NCI-H187 (cell line): ENCODE measurements around the gene FAM13A.
"Not testable (repeated sequence)": the region's sequence is repeated elsewhere in the genome, so short reads cannot be mapped to it uniquely, and the experiment has no call there.

Experiments
- DNase-seq, 2 experiments: peaks; one replicate each; lab custom pipeline; 2025; lab: John Stamatoyannopoulos, UW

Gene FAM13A

GRCh38 chr4:88897752-88898151 lies 159.2 kb downstream of the FAM13A start:
- no peak for DNase-seq

GRCh38 chr4:88897180-88897579 lies 159.8 kb downstream of the FAM13A start:
- DNase-seq, result no peak

GRCh38 chr4:88893961-88894360 lies 163.0 kb downstream of the FAM13A start:
- DNase-seq, result no peak

- DNase-seq, result no peak
These were observed 164.3 kb downstream of the FAM13A start for GRCh38 chr4:88892646-88893045.

GRCh38 chr4:88891636-88892035 lies 165.3 kb downstream of the FAM13A start:
- no peak for DNase-seq

- DNase-seq, result not testable (repeated sequence)
These were observed 169.6 kb downstream of the FAM13A start for GRCh38 chr4:88887409-88887808.

GRCh38 chr4:88881227-88881569 lies 175.8 kb downstream of the FAM13A start:
- DNase-seq, result no peak

GRCh38 chr4:88880501-88881226 lies 176.3 kb downstream of the FAM13A start:
- peak; percentile 76 to 79 for DNase-seq

- no peak for DNase-seq
These were observed 177.0 kb downstream of the FAM13A start for GRCh38 chr4:88879991-88880390.

GRCh38 chr4:88878642-88879041 lies 178.3 kb downstream of the FAM13A start:
- DNase-seq, result no peak

GRCh38 chr4:88870428-88870827 lies 186.6 kb downstream of the FAM13A start:
- DNase-seq, result no peak

GRCh38 chr4:88868510-88868909 lies 188.5 kb downstream of the FAM13A start:
- no peak for DNase-seq

- DNase-seq, result peak; percentile 29 to 50
These were observed 190.0 kb downstream of the FAM13A start for GRCh38 chr4:88866862-88867550.

GRCh38 chr4:88865466-88865865 lies 191.5 kb downstream of the FAM13A start:
- DNase-seq, result no peak

GRCh38 chr4:88865046-88865445 lies 191.9 kb downstream of the FAM13A start:
- DNase-seq, result no peak

GRCh38 chr4:88860586-88860985 lies 196.4 kb downstream of the FAM13A start:
- DNase-seq, result no peak

GRCh38 chr4:88859191-88859812 lies 197.7 kb downstream of the FAM13A start:
- DNase-seq, result no peak

- no peak for DNase-seq
These were observed 198.2 kb downstream of the FAM13A start for GRCh38 chr4:88858752-88859151.

GRCh38 chr4:88857588-88857987 lies 199.4 kb downstream of the FAM13A start:
- DNase-seq, result no peak

GRCh38 chr4:88854481-88854880 lies 202.5 kb downstream of the FAM13A start:
- DNase-seq, result no peak

- not testable (repeated sequence) for DNase-seq
These were observed 203.4 kb downstream of the FAM13A start for GRCh38 chr4:88853583-88853982.

GRCh38 chr4:88846206-88846790 lies 210.7 kb downstream of the FAM13A start:
- no peak for DNase-seq
